GF-D8 (cell line): Measurements from ENCODE around the gene KIAA1549.

Source experiments
- DNase-seq: peaks from one replicate; lab custom pipeline; 2025; lab: John Stamatoyannopoulos, UW

Gene KIAA1549

DNA sequence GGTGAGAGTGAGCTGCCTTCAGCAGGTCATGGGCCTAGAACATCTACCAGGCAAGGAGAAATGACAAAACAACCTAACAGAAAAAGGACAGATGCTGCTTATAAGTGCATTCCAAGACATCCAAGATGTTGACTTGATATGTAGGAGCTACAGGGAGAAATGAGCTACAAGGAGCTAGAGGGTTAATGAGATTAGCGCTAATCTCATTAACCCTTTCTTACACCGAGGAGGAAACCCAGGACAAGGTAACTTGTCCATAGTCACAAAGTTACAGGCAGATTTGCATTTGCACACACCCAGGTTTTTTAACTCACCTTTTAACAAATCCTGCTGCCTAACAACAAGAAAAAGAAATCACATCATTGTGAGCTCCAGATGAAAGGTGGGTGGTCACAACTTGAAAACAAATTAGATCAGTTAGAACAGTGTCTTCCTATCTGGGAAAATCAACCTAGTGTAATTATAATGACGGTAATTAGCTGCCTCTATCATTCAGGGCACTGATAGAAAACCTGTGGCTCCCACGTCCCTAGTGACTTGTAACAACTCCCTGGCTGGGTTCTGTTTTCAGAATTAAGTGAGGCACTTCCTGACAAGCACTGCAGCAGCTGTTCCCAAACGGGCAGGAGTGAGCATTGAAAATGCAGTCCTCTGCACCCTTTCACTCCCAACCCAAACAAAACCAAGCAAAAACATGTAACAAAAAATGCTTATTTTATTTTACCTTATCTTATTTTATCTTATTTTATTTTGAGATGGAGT lies 5.7 kb downstream of the KIAA1549 start:
- no peak for DNase-seq

DNA sequence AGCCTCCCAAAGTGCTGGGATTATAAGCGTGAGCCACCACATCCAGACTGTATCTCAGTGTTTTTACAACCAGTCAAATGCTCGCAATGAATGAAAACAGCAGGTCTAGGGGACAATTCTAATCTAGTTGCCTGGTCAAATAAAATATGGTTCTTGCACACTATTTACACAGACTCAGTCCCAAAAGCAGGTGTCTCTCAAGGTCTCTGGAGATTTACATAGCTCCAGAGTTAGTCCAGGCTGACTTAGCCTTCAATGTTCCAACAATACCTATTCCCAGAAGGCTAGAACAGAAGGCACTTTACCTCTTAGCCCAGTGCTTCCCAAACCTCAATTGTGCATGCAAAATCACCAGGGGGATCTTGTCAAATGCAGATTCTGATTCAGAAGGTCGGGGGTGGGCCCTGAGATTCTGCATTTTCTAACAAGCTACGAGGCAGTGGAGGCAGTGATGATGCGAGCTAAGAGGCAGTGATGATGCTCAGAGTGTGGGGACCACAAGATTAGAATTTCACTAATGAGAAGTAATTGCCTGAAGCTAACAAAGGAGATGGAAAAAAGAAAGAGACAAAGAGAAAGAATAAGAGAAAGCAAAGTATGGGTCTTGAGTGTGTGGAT lies 6.4 kb downstream of the KIAA1549 start:
- DNase-seq, result no peak

DNA sequence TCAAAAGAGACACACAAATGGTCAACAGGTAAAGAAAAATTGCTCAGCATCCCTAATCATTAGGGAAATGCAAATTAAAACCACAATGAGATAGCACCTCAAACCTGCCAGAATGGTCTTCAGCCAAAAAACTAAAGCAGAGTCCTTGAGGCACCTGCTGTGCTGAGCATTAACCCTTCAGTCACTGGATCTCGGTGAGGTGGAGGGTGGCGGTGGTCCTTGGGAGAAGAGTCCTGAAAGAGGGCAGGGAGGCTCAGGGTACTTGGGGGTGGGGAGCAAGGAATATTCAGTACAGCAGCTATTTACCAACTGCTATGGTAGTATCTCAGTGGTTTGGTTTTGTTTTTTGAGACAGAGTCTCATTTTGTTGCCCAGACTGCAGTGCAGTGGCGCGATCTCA lies 7.1 kb downstream of the KIAA1549 start:
- DNase-seq, result no peak

DNA sequence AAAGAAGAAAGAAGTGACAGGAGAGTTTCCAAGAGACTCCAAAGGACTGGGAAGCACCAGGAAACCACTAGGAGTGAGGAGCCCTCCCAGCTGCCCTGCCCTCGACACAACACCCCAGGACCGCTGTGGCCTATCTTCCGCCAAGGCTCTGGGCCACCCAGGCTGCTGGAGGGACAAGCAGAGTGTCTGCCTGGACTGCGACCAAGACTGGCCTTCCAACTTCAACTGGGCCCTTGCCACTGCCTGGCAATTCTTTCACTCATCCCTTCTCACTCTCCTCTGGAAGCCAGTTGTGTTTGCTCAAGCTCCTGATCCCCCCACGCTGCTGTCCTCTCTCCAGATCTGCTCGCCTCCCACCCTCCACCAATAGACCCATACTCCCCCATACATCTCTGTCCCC lies 10.2 kb downstream of the KIAA1549 start:
- DNase-seq, result no peak

DNA sequence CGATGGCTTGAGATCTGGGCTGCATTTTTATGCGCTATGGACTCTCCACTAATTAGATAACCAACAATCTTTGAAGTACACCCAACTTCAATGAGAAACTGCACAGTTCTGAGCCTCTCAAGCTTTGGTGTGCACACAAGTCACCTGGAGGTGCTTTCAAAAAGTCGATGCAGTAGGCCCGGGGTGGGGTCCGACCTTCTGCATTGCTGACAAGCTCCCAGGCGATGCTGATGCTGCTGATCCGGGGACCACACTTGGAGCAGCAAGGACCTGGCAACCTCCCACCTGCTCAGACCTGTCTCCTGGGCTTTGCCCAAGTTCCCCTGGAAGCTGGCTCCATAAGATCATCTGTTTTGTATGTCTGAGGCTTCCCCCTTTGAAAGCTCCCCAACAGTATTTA lies 10.7 kb downstream of the KIAA1549 start:
- DNase-seq, result no peak

DNA sequence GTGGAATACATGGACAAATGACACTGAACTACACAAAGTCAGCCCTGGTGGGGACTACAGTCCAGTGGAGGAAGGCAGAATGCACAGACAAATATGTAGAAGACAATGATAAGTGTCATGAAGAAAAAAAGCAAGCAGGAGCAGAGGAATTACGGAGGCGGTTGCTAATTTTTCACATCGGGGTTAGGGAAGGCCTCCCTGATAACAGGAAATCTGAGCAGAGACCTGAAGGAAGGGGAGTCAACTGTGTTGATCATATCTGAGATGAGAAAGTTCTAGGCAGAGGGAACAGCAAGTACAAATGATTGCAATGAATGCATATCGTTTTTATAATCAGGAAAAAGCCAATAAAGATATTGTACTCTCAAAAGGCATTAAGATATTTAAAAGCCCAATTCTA lies 14.0 kb downstream of the KIAA1549 start:
- DNase-seq, result no peak

DNA sequence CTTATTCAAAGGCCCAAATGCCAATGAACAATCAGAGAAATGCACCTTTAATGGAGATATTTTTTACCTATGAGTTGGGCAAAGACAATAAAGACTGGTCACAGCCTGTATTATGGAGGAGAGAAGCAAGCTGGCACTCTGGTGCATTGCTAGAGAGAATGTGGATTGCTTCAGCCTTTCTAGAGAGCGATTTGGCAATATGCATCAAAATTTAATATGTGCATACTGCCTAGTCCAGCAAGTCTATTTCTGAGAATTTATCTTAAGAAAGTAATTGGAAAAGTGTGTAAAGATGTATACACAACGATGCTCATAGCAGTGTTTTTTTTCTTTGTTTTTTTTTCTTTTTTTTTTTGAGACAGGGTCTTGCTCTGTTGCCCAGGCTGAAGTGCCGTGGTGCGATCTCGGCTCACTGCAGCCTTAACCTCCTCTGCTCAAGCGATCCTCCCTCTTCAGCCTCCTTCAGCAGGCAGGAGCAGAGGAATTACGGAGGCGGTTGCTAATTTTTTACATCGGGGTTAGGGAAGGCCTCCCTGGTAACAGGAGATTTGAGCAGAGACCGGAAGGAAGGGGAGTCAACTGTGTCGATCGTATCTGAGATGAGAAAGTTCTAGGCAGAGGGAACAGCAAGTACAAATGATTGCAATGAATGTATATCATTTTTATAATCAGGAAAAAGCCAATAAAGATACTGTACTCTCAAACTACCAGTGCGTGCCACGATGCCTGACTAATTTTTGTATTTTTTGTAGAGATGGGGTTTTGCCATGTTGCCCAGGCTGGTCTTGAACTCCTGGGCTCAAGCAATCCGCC lies 16.4 kb downstream of the KIAA1549 start:
- DNase-seq, result no peak

DNA sequence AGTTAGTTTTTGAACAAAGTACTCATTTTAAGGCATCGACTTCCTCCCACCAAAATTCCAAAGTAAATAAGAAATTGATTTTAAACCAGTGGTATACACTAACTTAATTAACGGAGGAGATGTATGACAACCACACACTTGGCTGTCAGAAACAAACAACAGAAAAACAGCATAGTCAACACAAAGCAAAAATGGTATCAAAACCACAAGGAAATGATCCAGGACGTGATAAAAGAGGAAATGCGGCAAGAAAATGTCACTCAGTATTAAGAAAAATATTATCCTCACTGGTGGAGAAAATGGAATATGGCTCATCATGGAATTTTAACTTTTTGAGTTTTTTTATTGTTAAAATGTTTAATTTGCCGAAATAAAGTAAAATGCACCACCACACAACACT lies 17.5 kb downstream of the KIAA1549 start:
- DNase-seq, result no peak

DNA sequence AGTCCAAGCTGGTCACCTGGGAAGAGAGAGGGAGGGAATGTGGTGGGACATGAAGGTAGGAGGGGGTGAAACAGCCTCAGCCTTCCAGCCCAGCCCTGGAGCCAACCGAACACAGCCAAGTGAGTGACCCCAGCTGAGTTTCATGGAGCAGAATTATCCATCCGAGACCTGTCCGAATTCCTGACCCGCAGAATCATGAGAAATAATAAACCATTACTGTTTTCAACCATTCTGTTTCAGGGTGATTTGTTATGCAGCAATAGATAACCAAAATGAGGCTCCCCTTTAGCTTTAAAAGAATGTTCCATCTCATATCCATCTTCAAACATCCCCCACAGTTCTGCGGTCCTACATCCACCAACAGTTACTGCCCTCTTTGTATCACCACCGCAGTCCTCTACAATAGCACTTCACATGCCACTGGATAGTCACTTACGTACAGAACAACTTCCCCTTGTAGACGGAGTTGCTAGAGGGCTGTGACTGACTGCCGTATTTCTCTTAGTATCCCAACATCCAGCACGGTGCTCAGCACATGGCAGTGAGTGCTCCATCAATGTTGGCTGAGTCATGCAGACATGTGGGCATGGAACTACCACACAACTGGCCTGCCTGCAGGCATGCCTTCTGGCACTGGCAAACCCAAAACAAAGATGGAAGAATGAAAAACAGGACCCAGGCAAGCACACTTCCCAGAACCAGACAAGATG lies 18.5 kb downstream of the KIAA1549 start:
- DNase-seq, result no peak

DNA sequence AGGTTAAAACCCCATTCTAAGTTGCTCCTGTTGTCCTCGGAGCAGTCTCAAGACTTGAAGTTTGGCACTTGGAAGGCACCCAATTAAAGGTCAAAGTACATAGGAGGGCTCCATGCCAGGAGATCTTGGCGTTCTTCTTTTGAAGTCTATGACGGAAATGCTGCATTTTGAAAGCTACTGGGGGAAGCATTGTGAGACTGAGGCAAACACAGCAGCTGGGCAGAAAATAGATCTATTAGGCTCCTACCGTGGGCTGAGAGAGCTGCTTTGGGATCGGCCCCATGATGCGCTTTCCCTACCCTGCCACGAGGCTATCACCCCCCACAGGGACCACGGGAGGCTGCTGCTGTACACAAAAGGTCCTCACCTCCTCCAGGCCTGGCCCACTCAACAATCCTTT lies 20.0 kb downstream of the KIAA1549 start:
- DNase-seq, result no peak

DNA sequence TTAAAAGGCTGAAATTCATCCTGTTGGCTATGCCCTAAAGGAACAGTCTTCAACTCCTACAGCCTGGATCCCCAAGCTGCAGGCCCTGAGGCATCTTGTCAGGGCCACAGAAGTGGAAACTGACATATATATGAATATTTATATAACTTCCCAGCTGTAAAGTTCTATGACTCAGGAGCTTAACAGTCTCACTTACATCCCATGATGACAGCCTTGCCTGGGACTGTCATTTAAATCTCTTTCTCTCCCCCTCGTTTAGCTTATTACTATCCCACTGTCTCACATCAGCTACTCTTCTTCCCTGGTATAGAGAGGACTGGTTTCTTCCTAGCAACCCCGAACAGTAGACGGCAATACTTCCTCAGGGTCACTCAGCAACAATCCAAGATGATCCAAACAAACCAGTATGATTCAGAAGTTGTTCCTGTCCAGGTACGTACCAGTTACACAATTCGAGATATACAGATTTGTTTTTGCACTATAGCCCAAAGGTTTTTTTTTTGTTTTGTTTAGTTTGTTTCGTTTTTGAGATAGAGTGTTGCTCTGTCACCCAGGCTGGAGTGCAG lies 22.7 kb downstream of the KIAA1549 start:
- no peak for DNase-seq

DNA sequence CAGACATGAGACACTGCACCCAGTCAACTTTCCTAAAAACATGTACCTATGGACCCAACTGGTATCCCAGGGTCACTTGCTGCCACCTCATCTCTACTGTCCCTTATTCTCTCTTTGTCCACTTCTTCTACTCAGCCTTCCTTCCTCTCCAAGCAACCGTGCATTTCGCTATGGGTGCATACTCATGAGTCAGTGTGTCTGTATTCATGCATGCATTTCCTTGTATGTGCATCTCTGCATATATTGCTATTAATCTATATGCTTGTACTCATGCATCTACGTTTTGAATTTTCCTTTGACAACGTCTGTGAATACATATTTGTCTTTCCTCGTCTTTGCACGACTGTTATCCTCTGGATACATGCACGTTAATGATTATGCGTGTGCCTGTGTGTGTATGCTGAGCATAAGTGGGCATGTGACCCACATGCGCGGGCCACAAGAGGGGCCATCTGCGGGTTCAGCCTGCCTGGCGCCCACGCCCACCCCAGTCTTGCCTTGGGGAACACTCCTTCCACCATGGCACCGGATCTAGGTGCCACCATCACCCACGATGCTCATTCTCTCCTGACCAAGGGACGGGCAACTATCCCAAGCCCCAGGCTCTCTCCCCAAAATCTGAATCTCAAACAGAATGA lies 23.3 kb downstream of the KIAA1549 start:
- DNase-seq, result no peak

DNA sequence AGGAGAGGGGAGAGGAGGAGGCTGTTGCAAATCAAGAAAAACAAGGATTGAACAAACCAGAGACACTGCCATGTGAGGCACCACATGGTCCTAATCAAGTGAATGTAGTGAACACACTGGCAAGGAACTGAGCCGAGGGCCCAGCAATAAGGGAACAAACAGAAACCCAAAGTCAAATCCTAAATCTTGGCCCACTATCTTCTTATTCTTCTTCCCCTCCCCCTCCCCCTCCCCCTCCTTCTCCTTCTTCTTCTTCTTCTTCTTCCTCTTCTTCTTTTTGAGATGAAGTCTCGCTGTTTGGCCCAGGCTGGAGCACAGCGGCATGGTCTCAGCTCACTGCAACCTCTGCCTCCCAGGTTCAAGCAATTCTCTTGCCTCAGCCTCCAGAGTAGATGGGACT lies 24.0 kb downstream of the KIAA1549 start:
- DNase-seq, result no peak

DNA sequence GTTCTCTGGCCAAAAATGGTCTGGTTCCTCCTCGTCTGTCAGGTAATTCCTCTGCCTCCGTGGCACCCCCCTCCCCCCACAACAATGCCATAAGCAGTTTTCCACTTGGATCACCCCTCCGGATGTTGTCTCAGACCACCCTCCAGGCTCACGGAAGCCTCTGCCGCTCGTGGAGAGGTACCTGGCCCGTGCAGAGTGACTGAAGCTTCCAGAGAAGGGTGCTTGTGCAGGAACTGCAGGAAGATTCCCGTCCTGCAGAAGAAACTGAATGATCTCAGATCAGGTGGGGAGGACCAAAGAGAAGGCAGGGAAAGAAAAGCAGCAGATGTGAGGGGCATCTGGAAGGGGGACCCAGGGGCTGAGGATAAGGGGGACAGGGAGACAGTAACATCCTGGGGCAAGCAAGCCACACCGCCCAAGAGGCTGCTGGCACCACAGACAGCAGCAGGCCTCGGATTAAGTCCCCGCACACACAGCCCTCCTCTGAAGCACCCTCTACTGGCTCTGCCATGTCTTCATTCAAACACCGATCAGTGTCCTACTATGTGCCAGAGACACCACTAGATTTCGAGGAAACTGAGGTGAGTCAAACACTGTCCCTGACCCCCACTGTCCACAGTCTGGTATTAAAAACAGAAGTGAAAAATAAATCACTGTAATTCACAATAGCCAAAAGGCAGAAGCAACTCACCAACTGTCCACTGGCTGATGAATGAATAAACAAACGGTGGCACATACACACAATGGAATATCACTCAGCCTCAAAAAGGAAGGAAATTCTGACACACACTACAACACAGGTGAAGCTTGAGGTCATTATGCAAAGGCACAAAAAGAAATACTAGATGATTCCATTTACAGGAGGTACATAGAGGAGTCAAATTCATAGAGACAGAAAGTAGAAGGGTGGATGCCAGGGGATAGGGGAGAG lies 26.4 kb downstream of the KIAA1549 start:
- DNase-seq, result no peak

DNA sequence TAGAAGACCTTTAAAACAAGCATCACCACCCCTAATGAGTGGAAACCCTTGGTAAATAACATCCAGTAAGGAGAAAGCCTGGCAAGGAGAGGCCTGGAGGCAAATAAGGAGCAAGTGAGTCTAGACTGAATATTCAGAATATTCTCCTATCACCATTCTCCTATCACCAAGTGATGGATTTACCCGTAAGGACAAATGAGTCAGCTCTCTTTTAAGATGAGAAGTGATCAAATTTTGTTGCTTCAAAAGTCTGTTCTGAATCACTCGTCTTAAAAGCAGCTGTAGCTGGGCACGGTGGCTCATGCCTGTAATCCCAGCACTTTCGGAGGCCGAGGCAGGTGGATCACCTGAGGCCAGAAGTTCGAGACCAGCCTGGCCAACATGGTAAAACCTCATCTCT lies 28.4 kb downstream of the KIAA1549 start:
- DNase-seq, result no peak

DNA sequence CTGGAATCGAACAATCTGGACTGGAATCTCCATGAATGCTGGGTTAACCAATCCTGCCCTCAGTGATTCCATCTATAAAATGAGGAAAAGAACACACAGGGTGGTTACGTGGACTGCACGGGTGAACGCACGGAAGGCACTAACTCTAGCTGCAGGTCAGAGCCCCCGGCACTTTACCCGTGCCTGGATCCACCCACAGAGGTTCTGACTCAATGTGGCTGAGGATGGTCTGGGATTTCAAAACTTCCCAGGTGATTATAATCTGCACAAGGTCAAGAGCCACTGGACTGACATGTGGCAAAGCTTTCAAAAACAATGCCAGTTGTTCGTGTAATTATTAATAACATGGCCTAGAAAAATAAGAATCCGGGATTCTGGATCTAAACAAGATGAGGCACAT lies 29.2 kb downstream of the KIAA1549 start:
- no peak for DNase-seq

DNA sequence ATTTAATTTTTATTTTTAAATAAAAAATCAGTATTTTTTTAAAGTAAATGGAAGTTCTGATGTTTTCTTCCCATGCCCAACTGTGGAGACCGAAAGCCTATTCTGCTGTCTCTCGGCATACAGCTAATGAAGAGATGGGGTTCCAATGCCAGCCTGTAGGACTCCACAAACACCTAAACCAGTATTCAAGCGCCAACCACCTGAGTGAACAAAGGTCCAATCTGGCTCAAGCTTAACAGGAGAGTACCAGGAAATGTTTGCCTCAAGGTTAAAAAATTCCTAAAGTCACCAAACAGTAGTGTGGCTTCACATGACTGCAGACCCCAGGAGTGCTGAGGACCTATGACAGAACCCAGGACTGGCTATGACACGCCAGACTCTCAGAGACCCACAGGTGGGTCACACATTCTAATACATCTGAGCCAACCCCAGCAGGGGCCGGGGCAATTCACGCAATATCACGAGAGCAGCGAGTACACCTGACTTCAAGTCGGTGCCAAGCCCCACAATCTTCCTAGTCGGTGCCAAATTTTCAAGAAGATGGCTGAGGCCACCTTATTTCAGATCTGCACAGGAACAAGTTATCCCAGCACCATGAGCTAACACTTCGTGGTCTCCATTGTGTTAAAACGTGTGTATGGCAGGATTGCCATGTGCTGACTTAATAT lies 31.6 kb downstream of the KIAA1549 start:
- DNase-seq, result no peak

DNA sequence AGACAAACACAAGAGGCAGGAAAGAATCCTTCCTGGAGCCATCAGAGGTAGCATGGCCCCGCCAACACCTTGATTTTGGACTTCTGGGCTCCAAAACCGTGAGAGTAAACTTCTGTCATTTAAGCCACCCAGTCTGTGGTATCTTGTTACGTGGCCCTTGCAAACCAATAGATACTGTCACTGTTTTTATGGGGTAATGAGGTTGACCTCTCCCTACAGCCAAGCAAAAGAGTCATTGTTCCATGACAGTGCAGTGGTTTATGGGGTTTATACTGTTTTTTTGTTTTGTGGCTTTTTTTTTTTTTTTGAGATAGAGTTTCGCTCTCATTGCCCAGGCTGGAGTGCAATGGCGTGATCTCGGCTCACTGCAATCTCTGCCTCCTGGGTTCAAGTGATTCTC lies 32.8 kb downstream of the KIAA1549 start:
- DNase-seq, result no peak

DNA sequence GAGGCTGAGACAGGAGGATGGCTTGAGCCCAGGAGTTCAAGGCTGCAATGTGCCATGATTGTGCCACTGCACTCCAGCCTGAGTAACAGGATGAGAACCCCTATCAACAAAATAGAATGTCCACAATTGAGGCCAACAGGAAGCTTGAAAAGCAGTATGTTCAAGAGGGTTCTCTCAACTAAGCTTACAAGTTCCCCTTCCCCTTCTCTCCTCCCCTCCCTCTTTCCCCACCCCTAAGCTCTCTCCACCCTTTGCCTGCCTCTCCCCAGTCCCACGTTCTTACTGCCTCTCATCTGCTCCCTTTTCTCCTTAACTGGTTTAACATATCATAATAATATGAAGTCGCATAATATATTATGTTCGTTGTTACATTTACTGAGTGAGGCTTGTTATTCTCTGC lies 35.4 kb downstream of the KIAA1549 start:
- no peak for DNase-seq

DNA sequence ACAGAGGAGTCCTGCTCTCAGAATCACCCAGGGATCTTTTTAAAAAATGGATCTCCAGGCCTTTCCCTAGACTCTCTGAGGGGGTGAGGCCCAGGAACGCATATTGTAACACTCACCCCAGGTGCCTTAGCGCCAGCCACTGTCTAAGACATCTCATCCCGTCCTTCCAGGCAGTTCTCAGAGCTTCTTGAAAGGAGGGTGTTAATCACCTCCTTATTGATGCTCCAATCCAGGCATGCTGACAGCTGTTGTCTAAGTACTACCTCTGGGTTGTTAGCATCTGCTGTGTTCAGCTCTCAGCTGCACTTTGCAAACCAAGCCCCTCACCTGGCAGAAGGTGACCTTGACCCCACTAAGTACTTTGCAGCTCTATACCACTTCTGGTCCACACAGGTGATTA lies 36.0 kb downstream of the KIAA1549 start:
- DNase-seq, result no peak
